ENCODE results near the gene TCF7L2.

Gene TCF7L2

GRCh38 chr10:113187063-113187777 lies 237.2 kb downstream of the TCF7L2 start:
- no peak for DNase-seq

- DNase-seq, result no peak
Measured at GRCh38 chr10:113199459-113199858, 249.4 kb downstream of the TCF7L2 start.

GRCh38 chr10:113202011-113202410 lies 252.0 kb downstream of the TCF7L2 start:
- DNase-seq, result no peak

- no peak for DNase-seq
Measured at GRCh38 chr10:113207924-113208323, 257.9 kb downstream of the TCF7L2 start.

GRCh38 chr10:113213035-113213434 lies 263.0 kb downstream of the TCF7L2 start:
- DNase-seq, result no peak

GRCh38 chr10:113214331-113214730 lies 264.3 kb downstream of the TCF7L2 start:
- DNase-seq, result no peak

- peak; percentile 35 for DNase-seq
Measured at GRCh38 chr10:113216102-113216501, 266.1 kb downstream of the TCF7L2 start.
